ENCODE data around the gene LIG4.

The LIG4 gene

DNA sequence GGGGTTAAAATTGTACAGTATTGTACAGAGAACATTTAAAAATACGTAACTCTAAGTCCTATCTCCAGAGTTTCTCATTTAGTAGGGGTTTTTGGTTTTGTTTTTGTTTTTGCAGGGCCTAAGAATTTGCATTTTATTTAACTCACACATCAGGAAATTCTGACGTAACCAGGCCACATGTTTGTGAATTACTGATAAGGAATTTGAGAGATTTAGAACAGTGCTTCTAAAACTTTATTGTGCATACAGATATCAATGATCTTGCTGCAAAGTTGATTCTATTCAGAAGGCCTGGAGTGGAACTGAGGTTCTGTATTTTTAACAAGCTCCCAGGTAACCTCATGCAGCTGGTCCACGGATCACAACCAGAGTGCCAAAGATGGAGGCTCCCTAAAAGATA lies 49.3 kb downstream of the LIG4 start:
- no peaks in the 10 kb centered on the region for H3K9me3 ChIP-seq (ENCODE audit: severe bottlenecking)
- no peak for ATAC-seq (ENCODE audit: low read depth)
- TF ChIP-seq CTCF (IDR thresholded peaks at IDR 0.05; ENCODE audit: poor library complexity, severe bottlenecking) = no peak

GRCh38 chr13:108158746-108159145 lies 56.6 kb downstream of the LIG4 start:
- no peak for TF ChIP-seq CTCF (IDR thresholded peaks at IDR 0.05; ENCODE audit: poor library complexity, severe bottlenecking)
- Histone ChIP-seq H3K4me1 (ENCODE audit: insufficient read depth, poor library complexity, severe bottlenecking) (no peaks in the 10 kb centered on the region), H3K27me3 (ENCODE audit: insufficient read depth, poor library complexity, severe bottlenecking) (no peaks in the 10 kb centered on the region), H3K4me3 (ENCODE audit: severe bottlenecking) (no peak overlapping the region), H3K36me3 (ENCODE audit: low read depth) (0 out of 2 replicates have a peak, but pooled peaks cover 3% of the 10 kb centered on the region), H3K9me3 (ENCODE audit: severe bottlenecking) (no peaks in the 10 kb centered on the region), H3K27ac (ENCODE audit: poor library complexity, severe bottlenecking) (no peak overlapping the region)
- DNase-seq (ENCODE audit: low spot score) (no peak), ATAC-seq (ENCODE audit: low read depth) (no peak)

More for the DNA sequence above, 49.3 kb downstream of the LIG4 start:
- no peaks in the 10 kb centered on the region for H3K4me1 ChIP-seq (ENCODE audit: insufficient read depth, poor library complexity, severe bottlenecking)
- DNase-seq (ENCODE audit: low spot score) = no peak
- no peaks in the 10 kb centered on the region for H3K36me3 ChIP-seq (ENCODE audit: low read depth)
- H3K27ac ChIP-seq (ENCODE audit: poor library complexity, severe bottlenecking) = no peak overlapping the region
- H3K4me3 ChIP-seq (ENCODE audit: severe bottlenecking) = no peak overlapping the region
- no peaks in the 10 kb centered on the region for H3K27me3 ChIP-seq (ENCODE audit: insufficient read depth, poor library complexity, severe bottlenecking)

Measured in RWPE2 (cell line).